Measurements from ENCODE around the gene NOP56. TPM values are rescaled to one million over a fixed set of nuclear protein-coding genes. Genes with fewer than 3 reads are reported as not detected.

NOP56 gene
- total and polyA plus RNA-seq, 2 donors (not counting 3 experiments of a cell fraction or from before 2014, with no cell fraction given): 151 to 329 TPM

DNA sequence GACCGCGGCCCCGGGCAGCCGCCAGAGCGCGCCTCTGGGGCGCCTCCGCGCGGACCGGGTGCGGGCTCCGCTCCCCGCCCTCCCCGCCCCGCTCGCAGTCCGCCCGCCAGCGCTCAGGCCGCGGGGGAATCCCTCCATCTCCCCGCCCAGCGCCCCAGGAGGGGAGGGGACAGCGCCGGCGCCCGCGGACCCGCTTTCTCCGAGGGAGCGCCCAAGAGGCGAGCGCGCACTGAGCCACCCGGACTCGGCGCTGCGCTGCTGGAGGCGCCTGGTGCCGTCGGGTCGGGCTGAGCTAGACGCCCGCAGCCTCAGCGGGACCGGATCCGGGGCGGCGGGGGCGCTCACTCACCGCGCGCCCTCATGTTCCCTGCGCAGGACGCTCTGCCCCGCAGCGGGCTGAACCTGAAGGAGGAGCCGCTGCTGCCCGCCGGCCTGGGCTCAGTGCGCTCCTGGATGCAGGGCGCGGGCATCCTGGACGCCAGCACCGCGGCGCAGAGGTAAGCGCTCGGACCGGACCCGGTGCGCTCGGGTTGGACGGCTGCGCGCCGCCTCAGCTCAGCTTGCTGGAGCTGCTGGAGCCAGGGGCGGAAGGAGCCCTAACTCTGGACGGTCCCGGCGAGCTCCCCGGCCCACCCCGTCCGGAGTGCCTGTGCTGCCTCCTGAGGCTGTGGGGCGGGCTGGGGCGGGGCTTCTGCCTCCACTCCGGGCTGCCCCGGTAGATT, 41.0 kb downstream of the NOP56 start:
- FAIRE-seq (no peak), DNase-seq (ENCODE audit: low read depth, low spot score) (peak; percentile 5)
- Histone ChIP-seq H3K27ac (ENCODE audit: insufficient read depth, low read depth, low read length) (no peak overlapping the region), H3K4me1 (ENCODE audit: control insufficient read depth, extremely low read depth, insufficient read depth, low read length) (peaks cover 4% of the 10 kb centered on the region), H3K36me3 (ENCODE audit: control insufficient read depth in 2 of 2, extremely low read depth in 1 of 2, insufficient read depth in 2 of 2, low read length in 2 of 2) (no peaks in the 10 kb centered on the region), H3K27me3 (ENCODE audit: control insufficient read depth in 2 of 2, insufficient read depth in 2 of 2, low read length in 2 of 2) (peaks cover 39 to 57% of the 10 kb centered on the region in 2 experiments), H3K79me2 (ENCODE audit: control insufficient read depth, insufficient read depth, low read length) (no peaks in the 10 kb centered on the region), H2AFZ (ENCODE audit: low read depth, low read length) (no peak overlapping the region), H3K9me1 (replicated peaks; ENCODE audit: control insufficient read depth, extremely low read depth, insufficient read depth, low read length) (no peaks in the 10 kb centered on the region), H3K4me3 (replicated peaks in 1 of 3; ENCODE audit: insufficient read depth in 1 of 3, low read depth in 1 of 3, low read length in 3 of 3) (peak overlapping the region in 1 of 3 experiments; percentile 39), H3K9me3 (replicated peaks; ENCODE audit: control insufficient read depth, insufficient read depth, low read length) (no peaks in the 10 kb centered on the region), H4K20me1 (replicated peaks; ENCODE audit: control insufficient read depth, extremely low read depth, insufficient read depth, low read length) (peaks cover 2% of the 10 kb centered on the region), H3K9ac (replicated peaks; ENCODE audit: extremely low read depth, insufficient read depth, low read length) (no peak overlapping the region), H3K4me2 (ENCODE audit: insufficient read depth, low read length) (no peak overlapping the region)
- intact Hi-C loops (cut with micrococcal nuclease) (no loop called here), dilution Hi-C loops (cut with MboI; ENCODE audit: extremely low pct_ligation_motif_present, low sequenced_read_pairs) (no loop called here)
- TF ChIP-seq, protein P1, sequence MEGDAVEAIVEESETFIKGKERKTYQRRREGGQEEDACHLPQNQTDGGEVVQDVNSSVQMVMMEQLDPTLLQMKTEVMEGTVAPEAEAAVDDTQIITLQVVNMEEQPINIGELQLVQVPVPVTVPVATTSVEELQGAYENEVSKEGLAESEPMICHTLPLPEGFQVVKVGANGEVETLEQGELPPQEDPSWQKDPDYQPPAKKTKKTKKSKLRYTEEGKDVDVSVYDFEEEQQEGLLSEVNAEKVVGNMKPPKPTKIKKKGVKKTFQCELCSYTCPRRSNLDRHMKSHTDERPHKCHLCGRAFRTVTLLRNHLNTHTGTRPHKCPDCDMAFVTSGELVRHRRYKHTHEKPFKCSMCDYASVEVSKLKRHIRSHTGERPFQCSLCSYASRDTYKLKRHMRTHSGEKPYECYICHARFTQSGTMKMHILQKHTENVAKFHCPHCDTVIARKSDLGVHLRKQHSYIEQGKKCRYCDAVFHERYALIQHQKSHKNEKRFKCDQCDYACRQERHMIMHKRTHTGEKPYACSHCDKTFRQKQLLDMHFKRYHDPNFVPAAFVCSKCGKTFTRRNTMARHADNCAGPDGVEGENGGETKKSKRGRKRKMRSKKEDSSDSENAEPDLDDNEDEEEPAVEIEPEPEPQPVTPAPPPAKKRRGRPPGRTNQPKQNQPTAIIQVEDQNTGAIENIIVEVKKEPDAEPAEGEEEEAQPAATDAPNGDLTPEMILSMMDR (IDR thresholded peaks at IDR 0.05; ENCODE audit: extremely low read depth in 1 of 2, insufficient read depth in 1 of 2, low read depth in 1 of 2, low read length in 2 of 2): no peak
- TF ChIP-seq EZH2 (IDR thresholded peaks at IDR 0.05; ENCODE audit: borderline replicate concordance, low read depth, low read length, severe bottlenecking): peak; percentile 92
- ChIA-PET CTCF (interaction anchor here (0.7 to 2.4 kb wide), 4 partner anchors 19 to 60 kb away, joined by 4 to 9 read pairs (median 4); no protein-coding TSS in a partner anchor), POLR2A (no interaction called here)
- no TSS peak for BruUV-seq (replicated peaks)

DNA sequence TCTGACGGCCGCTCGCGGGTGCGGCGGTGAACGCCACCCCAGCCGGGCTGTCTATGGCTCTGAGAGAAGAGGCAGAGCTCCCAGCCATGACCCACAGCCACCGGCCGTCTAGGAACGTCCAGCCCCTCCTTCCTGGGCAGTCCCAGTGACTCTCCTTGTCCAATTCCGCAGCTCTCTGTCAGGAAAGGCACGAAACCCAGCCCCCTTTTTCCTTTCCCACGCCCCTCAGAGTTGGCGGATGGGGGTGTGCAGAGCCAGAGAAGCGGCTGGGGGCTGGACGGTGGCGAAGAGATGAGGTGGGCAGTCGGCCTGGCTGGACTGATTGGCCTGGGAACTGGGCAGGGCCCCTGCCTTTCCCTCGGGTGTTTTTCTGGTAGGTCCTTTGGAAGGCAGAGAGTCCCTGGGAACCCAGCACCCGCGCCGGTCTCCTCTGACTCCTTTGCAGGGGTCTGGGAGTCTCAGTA, 41.6 kb downstream of the NOP56 start:
- peak; percentile 82 for TF ChIP-seq EZH2 (IDR thresholded peaks at IDR 0.05; ENCODE audit: borderline replicate concordance, low read depth, low read length, severe bottlenecking)
- TF ChIP-seq, protein P2, sequence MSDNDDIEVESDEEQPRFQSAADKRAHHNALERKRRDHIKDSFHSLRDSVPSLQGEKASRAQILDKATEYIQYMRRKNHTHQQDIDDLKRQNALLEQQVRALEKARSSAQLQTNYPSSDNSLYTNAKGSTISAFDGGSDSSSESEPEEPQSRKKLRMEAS (IDR thresholded peaks at IDR 0.05; ENCODE audit: insufficient read depth, insufficient read length): no peak
- Histone ChIP-seq H3K4me1 (ENCODE audit: control insufficient read depth, extremely low read depth, insufficient read depth, low read length) (peaks cover 4% of the 10 kb centered on the region), H4K20me1 (replicated peaks; ENCODE audit: control insufficient read depth, extremely low read depth, insufficient read depth, low read length) (peaks cover 2% of the 10 kb centered on the region), H2AFZ (ENCODE audit: low read depth, low read length) (no peak overlapping the region), H3K36me3 (ENCODE audit: control insufficient read depth in 2 of 2, extremely low read depth in 1 of 2, insufficient read depth in 2 of 2, low read length in 2 of 2) (no peaks in the 10 kb centered on the region), H3K27me3 (ENCODE audit: control insufficient read depth in 2 of 2, insufficient read depth in 2 of 2, low read length in 2 of 2) (peaks cover 40 to 57% of the 10 kb centered on the region in 2 experiments), H3K4me2 (ENCODE audit: insufficient read depth, low read length) (no peak overlapping the region), H3K4me3 (replicated peaks in 1 of 3; ENCODE audit: insufficient read depth in 1 of 3, low read depth in 1 of 3, low read length in 3 of 3) (no peak overlapping the region), H3K9ac (replicated peaks; ENCODE audit: extremely low read depth, insufficient read depth, low read length) (no peak overlapping the region), H3K9me3 (replicated peaks; ENCODE audit: control insufficient read depth, insufficient read depth, low read length) (no peaks in the 10 kb centered on the region), H3K27ac (ENCODE audit: insufficient read depth, low read depth, low read length) (no peak overlapping the region), H3K79me2 (ENCODE audit: control insufficient read depth, insufficient read depth, low read length) (no peaks in the 10 kb centered on the region), H3K9me1 (replicated peaks; ENCODE audit: control insufficient read depth, extremely low read depth, insufficient read depth, low read length) (no peaks in the 10 kb centered on the region)
- FAIRE-seq (no peak), DNase-seq (ENCODE audit: low read depth, low spot score) (peak; percentile 19)
- ChIA-PET POLR2A (no interaction called here), CTCF (interaction anchor here (2.4 kb wide), 1 partner anchor 50 kb away, joined by 9 read pairs; no protein-coding TSS in a partner anchor)
- dilution Hi-C loops (cut with MboI; ENCODE audit: extremely low pct_ligation_motif_present, low sequenced_read_pairs): no loop called here
- intact Hi-C loops (cut with micrococcal nuclease): no loop called here
- BruUV-seq (replicated peaks): no TSS peak

Data from endothelial cell of umbilical vein (primary cell).